ENCODE measurements around the gene CD151. TPM values are rescaled to one million over a fixed set of nuclear protein-coding genes. Genes with fewer than 3 reads are reported as not detected.

The CD151 gene
- total RNA-seq, 1 experiment from 2014 or later: 296 TPM

DNA sequence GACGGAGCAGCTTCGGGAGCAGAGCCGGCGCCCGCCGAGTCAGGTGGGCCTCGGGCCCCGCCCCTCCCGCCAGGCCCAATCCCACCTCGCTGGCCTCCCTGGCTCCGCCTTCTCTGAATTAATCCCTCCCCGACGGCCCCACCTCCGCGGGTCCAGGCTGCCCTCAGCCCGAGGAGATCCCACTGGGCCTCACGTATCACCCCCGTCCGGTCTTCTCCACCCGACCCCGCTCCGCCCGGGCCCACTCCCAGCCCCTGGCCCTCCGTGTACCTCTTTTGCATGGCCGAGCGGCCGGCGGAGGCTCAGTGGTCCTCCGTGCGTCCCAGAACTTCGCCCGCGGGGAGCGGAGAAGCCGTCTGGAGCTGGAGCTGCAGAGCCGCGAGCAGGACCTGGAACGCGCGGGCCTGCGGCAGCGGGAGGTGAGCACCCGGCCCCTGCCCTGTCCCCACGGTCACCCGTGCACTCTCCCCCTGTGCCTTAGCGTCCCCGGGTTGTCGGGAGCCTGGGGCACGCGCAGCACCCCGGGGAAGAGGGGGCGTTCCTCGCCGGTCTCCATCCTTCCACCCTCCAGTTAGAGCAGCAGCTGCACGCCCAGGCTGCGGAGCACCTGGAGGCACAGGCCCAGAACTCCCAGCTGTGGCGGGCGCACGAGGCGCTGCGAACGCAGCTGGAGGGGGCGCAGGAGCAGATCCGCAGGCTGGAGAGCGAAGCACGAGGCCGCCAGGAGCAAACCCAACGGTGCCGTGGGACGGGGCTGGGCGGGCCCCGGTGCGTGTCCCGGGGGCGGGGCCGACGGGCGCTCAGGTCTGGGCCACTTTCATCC lies 2.2 kb upstream of the CD151 start:
- BruUV-seq (replicated peaks): no TSS peak
- ATAC-seq (no peak), DNase-seq (ENCODE audit: low read depth, low spot score) (no peak)
- Histone ChIP-seq H3K27ac (ENCODE audit: low read depth, low read length) (no peak overlapping the region; the same call in 1 of the 2 replicates), H3K9me3 (ENCODE audit: control insufficient read depth in 1 of 2, insufficient read depth in 1 of 2, low read depth in 1 of 2, low read length in 2 of 2) (no peaks in the 10 kb centered on the region), H3K9ac (ENCODE audit: low read length) (no peak overlapping the region), H3K4me3 (replicated peaks in 1 of 2; ENCODE audit: low read depth in 1 of 2, low read length in 2 of 2) (no peak overlapping the region), H2AFZ (ENCODE audit: low read depth, low read length, poor library complexity, severe bottlenecking) (no peak overlapping the region), H3K4me2 (ENCODE audit: low read length) (no peak overlapping the region), H3K4me1 (ENCODE audit: control insufficient read depth in 1 of 2, insufficient read depth in 2 of 2, low read length in 2 of 2) (peaks cover 35 to 62% of the 10 kb centered on the region in 2 experiments), H3K36me3 (ENCODE audit: control insufficient read depth in 1 of 2, insufficient read depth in 2 of 2, low read length in 2 of 2) (no peaks in the 10 kb centered on the region), H3K9me2 (ENCODE audit: insufficient read depth) (no peaks in the 10 kb centered on the region), H3K27me3 (ENCODE audit: insufficient read depth, low read length) (no peaks in the 10 kb centered on the region), H4K20me1 (ENCODE audit: insufficient read depth) (peaks cover 6% of the 10 kb centered on the region; the same call in 1 of the 2 replicates), H3K79me2 (ENCODE audit: insufficient read depth, low read length) (peaks cover 32% of the 10 kb centered on the region)
- intact Hi-C loops (cut with micrococcal nuclease): no loop called here
- POLR2A ChIA-PET: interaction anchor here (0.9 to 1.4 kb wide), 3 partner anchors 8 to 12 kb away, joined by 3 to 12 read pairs (median 3); partner anchors contain the start of genes PNPLA2, POLR2L and TSPAN4
- TF ChIP-seq, protein P1, sequence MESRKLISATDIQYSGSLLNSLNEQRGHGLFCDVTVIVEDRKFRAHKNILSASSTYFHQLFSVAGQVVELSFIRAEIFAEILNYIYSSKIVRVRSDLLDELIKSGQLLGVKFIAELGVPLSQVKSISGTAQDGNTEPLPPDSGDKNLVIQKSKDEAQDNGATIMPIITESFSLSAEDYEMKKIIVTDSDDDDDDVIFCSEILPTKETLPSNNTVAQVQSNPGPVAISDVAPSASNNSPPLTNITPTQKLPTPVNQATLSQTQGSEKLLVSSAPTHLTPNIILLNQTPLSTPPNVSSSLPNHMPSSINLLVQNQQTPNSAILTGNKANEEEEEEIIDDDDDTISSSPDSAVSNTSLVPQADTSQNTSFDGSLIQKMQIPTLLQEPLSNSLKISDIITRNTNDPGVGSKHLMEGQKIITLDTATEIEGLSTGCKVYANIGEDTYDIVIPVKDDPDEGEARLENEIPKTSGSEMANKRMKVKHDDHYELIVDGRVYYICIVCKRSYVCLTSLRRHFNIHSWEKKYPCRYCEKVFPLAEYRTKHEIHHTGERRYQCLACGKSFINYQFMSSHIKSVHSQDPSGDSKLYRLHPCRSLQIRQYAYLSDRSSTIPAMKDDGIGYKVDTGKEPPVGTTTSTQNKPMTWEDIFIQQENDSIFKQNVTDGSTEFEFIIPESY (IDR thresholded peaks at IDR 0.05; ENCODE audit: extremely low read depth, insufficient replicate concordance, low read length): no peak
- TF ChIP-seq CEBPB (IDR thresholded peaks at IDR 0.05; ENCODE audit: low read depth): no peak
- no peak for TF ChIP-seq ZNF274 (IDR thresholded peaks at IDR 0.05; ENCODE audit: low read depth, low read length)
- TF ChIP-seq ZFX (IDR thresholded peaks at IDR 0.05): no peak; the same call in 1 of the 2 replicates
- TF ChIP-seq CBX3 (IDR thresholded peaks at IDR 0.05; ENCODE audit: low read depth): no peak
- no peak for TF ChIP-seq JUND (IDR thresholded peaks at IDR 0.05)
- no peak for TF ChIP-seq SIN3A (IDR thresholded peaks at IDR 0.05; ENCODE audit: low read depth)
- TF ChIP-seq, protein P2, sequence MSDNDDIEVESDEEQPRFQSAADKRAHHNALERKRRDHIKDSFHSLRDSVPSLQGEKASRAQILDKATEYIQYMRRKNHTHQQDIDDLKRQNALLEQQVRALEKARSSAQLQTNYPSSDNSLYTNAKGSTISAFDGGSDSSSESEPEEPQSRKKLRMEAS (IDR thresholded peaks at IDR 0.05): no peak
- TF ChIP-seq SP1 (IDR thresholded peaks at IDR 0.05; ENCODE audit: low read depth): no peak
- TF ChIP-seq POLR2A (IDR thresholded peaks at IDR 0.05; ENCODE audit: borderline replicate concordance, extremely low read depth, insufficient read depth, insufficient read length): no peak
- TF ChIP-seq FOSL1 (IDR thresholded peaks at IDR 0.05; ENCODE audit: low read depth): no peak
- TF ChIP-seq TCF7L2 (IDR thresholded peaks at IDR 0.05; ENCODE audit: borderline replicate concordance, extremely low read depth, insufficient read depth, insufficient read length): no peak
- no peak for TF ChIP-seq ELF1 (IDR thresholded peaks at IDR 0.05; ENCODE audit: borderline replicate concordance, low read depth)
- TF ChIP-seq, protein P3, sequence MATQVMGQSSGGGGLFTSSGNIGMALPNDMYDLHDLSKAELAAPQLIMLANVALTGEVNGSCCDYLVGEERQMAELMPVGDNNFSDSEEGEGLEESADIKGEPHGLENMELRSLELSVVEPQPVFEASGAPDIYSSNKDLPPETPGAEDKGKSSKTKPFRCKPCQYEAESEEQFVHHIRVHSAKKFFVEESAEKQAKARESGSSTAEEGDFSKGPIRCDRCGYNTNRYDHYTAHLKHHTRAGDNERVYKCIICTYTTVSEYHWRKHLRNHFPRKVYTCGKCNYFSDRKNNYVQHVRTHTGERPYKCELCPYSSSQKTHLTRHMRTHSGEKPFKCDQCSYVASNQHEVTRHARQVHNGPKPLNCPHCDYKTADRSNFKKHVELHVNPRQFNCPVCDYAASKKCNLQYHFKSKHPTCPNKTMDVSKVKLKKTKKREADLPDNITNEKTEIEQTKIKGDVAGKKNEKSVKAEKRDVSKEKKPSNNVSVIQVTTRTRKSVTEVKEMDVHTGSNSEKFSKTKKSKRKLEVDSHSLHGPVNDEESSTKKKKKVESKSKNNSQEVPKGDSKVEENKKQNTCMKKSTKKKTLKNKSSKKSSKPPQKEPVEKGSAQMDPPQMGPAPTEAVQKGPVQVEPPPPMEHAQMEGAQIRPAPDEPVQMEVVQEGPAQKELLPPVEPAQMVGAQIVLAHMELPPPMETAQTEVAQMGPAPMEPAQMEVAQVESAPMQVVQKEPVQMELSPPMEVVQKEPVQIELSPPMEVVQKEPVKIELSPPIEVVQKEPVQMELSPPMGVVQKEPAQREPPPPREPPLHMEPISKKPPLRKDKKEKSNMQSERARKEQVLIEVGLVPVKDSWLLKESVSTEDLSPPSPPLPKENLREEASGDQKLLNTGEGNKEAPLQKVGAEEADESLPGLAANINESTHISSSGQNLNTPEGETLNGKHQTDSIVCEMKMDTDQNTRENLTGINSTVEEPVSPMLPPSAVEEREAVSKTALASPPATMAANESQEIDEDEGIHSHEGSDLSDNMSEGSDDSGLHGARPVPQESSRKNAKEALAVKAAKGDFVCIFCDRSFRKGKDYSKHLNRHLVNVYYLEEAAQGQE (IDR thresholded peaks at IDR 0.05; ENCODE audit: low read depth): no peak
- TF ChIP-seq RAD21 (IDR thresholded peaks at IDR 0.05; ENCODE audit: low read depth): no peak
- no peak for TF ChIP-seq EZH2 (IDR thresholded peaks at IDR 0.05)
- TF ChIP-seq EZH2phosphoT487 (IDR thresholded peaks at IDR 0.05; ENCODE audit: borderline replicate concordance): no peak
- RAD21 ChIA-PET (ENCODE audit: low non-redundant PET in 1 of 2, low total read pairs in 2 of 2, uncharacterized antibody in 2 of 2, unreplicated experiment in 2 of 2): no interaction called here
- CTCF ChIA-PET: no interaction called here
